Measurements from ENCODE around the gene RABGAP1L. TPM values are rescaled to one million over a fixed set of nuclear protein-coding genes. Genes with fewer than 3 reads are reported as not detected.

RABGAP1L gene
- total and polyA plus RNA-seq, 2 of the 4 experiments (the other 2 are of a cell fraction), result 7.9 to 26.7 TPM

DNA sequence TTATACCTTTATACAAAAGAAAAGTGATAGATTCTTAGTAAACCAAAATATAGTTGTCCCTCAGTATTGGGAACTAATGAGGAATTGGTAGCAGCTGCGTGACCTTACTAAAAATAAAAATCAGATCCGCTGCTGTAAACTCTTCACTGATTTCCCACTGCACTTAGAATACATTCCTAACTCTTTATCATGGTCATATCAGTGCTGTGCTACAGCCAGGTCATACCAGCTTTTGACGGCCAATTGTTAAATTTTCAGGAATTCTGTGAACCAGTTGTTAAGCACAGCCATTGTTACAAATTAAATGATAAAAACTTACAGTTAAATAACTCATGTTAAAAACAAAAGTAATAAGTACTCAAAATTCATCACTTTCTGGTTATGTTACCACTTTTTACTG is 533.8 kb downstream of the RABGAP1L start:
- intact Hi-C loops (cut with micrococcal nuclease), result no loop called here
- Histone ChIP-seq H2BK15ac (ENCODE audit: low read depth, low read length) (no peak overlapping the region), H2AFZ (replicated peaks; ENCODE audit: low read length, poor library complexity) (no peak overlapping the region), H3K27ac (ENCODE audit: insufficient read depth, low read length) (no peak overlapping the region), H4K91ac (ENCODE audit: insufficient read depth, low read depth, low read length) (no peak overlapping the region), H3K27me3 (ENCODE audit: control insufficient read depth, insufficient read depth, low read length) (no peaks in the 10 kb centered on the region), H3K4ac (ENCODE audit: low read depth, low read length) (no peak overlapping the region), H4K5ac (ENCODE audit: low read depth, low read length) (no peak overlapping the region), H3K4me2 (ENCODE audit: low read depth, low read length) (no peak overlapping the region), H3K4me1 (ENCODE audit: control insufficient read depth, insufficient read depth, low read length) (no peaks in the 10 kb centered on the region), H3K56ac (ENCODE audit: extremely low read depth, insufficient read depth, low read length) (no peak overlapping the region), H3K23ac (ENCODE audit: low read depth, low read length) (no peak overlapping the region), H3K18ac (ENCODE audit: low read depth, low read length) (no peak overlapping the region), H3K14ac (replicated peaks; ENCODE audit: low read depth, low read length) (no peak overlapping the region), H2AK5ac (ENCODE audit: low read depth, low read length) (no peak overlapping the region), H2AK9ac (replicated peaks; ENCODE audit: low read depth, low read length, poor library complexity) (no peak overlapping the region), H3K79me1 (ENCODE audit: low read depth in 1 of 2, low read length in 2 of 2) (no peaks in the 10 kb centered on the region), H3K9ac (ENCODE audit: low read depth, low read length) (no peak overlapping the region), H2BK20ac (ENCODE audit: low read depth, low read length) (no peak overlapping the region), H3K9me3 (ENCODE audit: control insufficient read depth, insufficient read depth, low read length) (no peaks in the 10 kb centered on the region), H4K20me1 (ENCODE audit: insufficient read depth, low read length) (no peaks in the 10 kb centered on the region), H3K36me3 (ENCODE audit: control insufficient read depth, insufficient read depth, low read length) (no peaks in the 10 kb centered on the region), H3K9me1 (ENCODE audit: insufficient read depth, low read length) (no peaks in the 10 kb centered on the region), H2BK5ac (ENCODE audit: low read depth, low read length, poor library complexity, severe bottlenecking) (no peak overlapping the region), H2BK120ac (ENCODE audit: low read depth, low read length) (no peak overlapping the region), H4K8ac (ENCODE audit: low read depth in 2 of 2, low read length in 2 of 2) (no peak overlapping the region), H3K4me3 (ENCODE audit: insufficient read depth, low read depth, low read length) (no peak overlapping the region)
- in situ Hi-C loops (cut with MboI; ENCODE audit: low sequenced_read_pairs), result no loop called here
- DNase-seq (no peak), ATAC-seq (ENCODE audit: low read depth) (no peak)
- dilution Hi-C loops (cut with HindIII; ENCODE audit: low sequenced_read_pairs, unreplicated experiment), result no loop called here
- TF ChIP-seq BHLHE40 (IDR thresholded peaks at IDR 0.05; ENCODE audit: low read depth, low read length) (no peak), RCOR1 (IDR thresholded peaks at IDR 0.05; ENCODE audit: insufficient replicate concordance, low read length) (no peak), SMC3 (IDR thresholded peaks at IDR 0.05; ENCODE audit: low read depth, low read length) (no peak), POLR2A (IDR thresholded peaks at IDR 0.05; ENCODE audit: low read depth, low read length) (no peak), CHD1 (IDR thresholded peaks at IDR 0.05; ENCODE audit: low read depth, low read length) (no peak), NFE2L2 (IDR thresholded peaks at IDR 0.05; ENCODE audit: low read depth, low read length) (no peak), RAD21 (IDR thresholded peaks at IDR 0.05; ENCODE audit: low read length) (no peak), MAFK (IDR thresholded peaks at IDR 0.05; ENCODE audit: low read depth, low read length) (no peak), MXI1 (IDR thresholded peaks at IDR 0.05; ENCODE audit: borderline replicate concordance, low read depth, low read length) (no peak), CEBPB (IDR thresholded peaks at IDR 0.05; ENCODE audit: low read depth, low read length) (no peak), FOS (IDR thresholded peaks at IDR 0.05; ENCODE audit: low read depth, low read length) (no peak)
- TF ChIP-seq, protein P1, sequence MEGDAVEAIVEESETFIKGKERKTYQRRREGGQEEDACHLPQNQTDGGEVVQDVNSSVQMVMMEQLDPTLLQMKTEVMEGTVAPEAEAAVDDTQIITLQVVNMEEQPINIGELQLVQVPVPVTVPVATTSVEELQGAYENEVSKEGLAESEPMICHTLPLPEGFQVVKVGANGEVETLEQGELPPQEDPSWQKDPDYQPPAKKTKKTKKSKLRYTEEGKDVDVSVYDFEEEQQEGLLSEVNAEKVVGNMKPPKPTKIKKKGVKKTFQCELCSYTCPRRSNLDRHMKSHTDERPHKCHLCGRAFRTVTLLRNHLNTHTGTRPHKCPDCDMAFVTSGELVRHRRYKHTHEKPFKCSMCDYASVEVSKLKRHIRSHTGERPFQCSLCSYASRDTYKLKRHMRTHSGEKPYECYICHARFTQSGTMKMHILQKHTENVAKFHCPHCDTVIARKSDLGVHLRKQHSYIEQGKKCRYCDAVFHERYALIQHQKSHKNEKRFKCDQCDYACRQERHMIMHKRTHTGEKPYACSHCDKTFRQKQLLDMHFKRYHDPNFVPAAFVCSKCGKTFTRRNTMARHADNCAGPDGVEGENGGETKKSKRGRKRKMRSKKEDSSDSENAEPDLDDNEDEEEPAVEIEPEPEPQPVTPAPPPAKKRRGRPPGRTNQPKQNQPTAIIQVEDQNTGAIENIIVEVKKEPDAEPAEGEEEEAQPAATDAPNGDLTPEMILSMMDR (conservative IDR thresholded peaks at IDR 0.05; ENCODE audit: low read depth, low read length), result no peak
- TF ChIP-seq, protein P2, sequence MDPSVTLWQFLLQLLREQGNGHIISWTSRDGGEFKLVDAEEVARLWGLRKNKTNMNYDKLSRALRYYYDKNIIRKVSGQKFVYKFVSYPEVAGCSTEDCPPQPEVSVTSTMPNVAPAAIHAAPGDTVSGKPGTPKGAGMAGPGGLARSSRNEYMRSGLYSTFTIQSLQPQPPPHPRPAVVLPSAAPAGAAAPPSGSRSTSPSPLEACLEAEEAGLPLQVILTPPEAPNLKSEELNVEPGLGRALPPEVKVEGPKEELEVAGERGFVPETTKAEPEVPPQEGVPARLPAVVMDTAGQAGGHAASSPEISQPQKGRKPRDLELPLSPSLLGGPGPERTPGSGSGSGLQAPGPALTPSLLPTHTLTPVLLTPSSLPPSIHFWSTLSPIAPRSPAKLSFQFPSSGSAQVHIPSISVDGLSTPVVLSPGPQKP (IDR thresholded peaks at IDR 0.05; ENCODE audit: borderline replicate concordance, low read depth, low read length), result no peak
- BruUV-seq (replicated peaks), result no TSS peak
- WGBS, 2 experiments (ENCODE audit: extremely low coverage in 2 of 2, insufficient read length in 1 of 2), result no CpG with 5 or more reads among the region's 3 CpGs
- POLR2A ChIA-PET (ENCODE audit: unreplicated experiment), result no interaction called here
- CTCF ChIA-PET, result interaction anchor here (1.9 kb wide), 1 partner anchor 33 kb away, joined by 6 read pairs; no protein-coding TSS in a partner anchor
